Lower lobe of right lung (tissue), 2 donors: ENCODE results near the gene LELP1. TPM values are rescaled to one million over a fixed set of nuclear protein-coding genes. Genes with fewer than 3 reads are reported as not detected.
"Not testable (repeated sequence)": the region's sequence is repeated elsewhere in the genome, so short reads cannot be mapped to it uniquely, and the experiment has no call there.

Experiments used
- ATAC-seq, 2 donors: fragments of 200-7000 bp; cut with Tn5 transposase; one replicate each; pipeline ENCODE4 v1.9.1; 2020 to 2022; ENCODE audit warnings: mild to moderate bottlenecking in 2 of 2, moderate library complexity in 2 of 2
- DNase-seq: peaks from one replicate; pipeline ENCODE4 v3.0.0-alpha.2; 2020
- H3K27ac ChIP-seq: fragments of 200-600 bp; one replicate; pipeline ENCODE4 v1.8.0; 2022
- H3K27me3 ChIP-seq: fragments of 200-600 bp; one replicate; pipeline ENCODE4 v1.8.0; 2022; ENCODE audit warnings: low read depth
- H3K36me3 ChIP-seq: fragments of 200-600 bp; one replicate; pipeline ENCODE4 v1.8.0; 2022; ENCODE audit warnings: mild to moderate bottlenecking
- H3K4me1 ChIP-seq: fragments of 200-600 bp; one replicate; pipeline ENCODE4 v1.8.0; 2022
- H3K4me3 ChIP-seq: fragments of 200-600 bp; one replicate; pipeline ENCODE4 v1.8.0; 2022; ENCODE audit warnings: mild to moderate bottlenecking
- H3K9me3 ChIP-seq: fragments of 200-600 bp; one replicate; pipeline ENCODE4 v1.8.0; 2022
- CTCF ChIP-seq: fragments of 200-600 bp; IDR thresholded peaks from one replicate; pipeline ENCODE4 v1.8.0; 2022; ENCODE audit warnings: antibody characterized with exemption, mild to moderate bottlenecking
- intact Hi-C: fragments of 100-400 bp; cut with DNase I; formaldehyde crosslinking; loops from one replicate; pipeline ENCODE4 v1.11.0; 2022
- total RNA-seq: library from RNA; stranded (reverse); fragmentation: NEBNext Ultra II Directional; extraction: Animal tissue kit (Norgen Biotek cat#: 25700); gene quantifications from one replicate; pipeline ENCODE4 v1.2.1, GENCODE V29; 2021
- donor health status: DM: no; HTN: yes; CAD: no; lungs with severe emphysema.

LELP1 gene
- total RNA-seq, 1 donor from 2014 or later: not detected

GRCh38 chr1:153229076-153229829, 26.0 kb downstream of the LELP1 start:
- H3K27me3 ChIP-seq, H3K27ac ChIP-seq, H3K36me3 ChIP-seq, H3K4me1 ChIP-seq, H3K9me3 ChIP-seq, intact Hi-C loops, DNase-seq, H3K4me3 ChIP-seq: not testable (repeated sequence)
- peak; percentile 63 to 64 for ATAC-seq
- peak; percentile 42 for TF ChIP-seq CTCF

- Histone ChIP-seq H3K27me3 (peaks cover 15% of the 10 kb centered on the region), H3K27ac (no peak overlapping the region), H3K36me3 (no peaks in the 10 kb centered on the region), H3K4me3 (no peak overlapping the region), H3K9me3 (no peaks in the 10 kb centered on the region), H3K4me1 (no peaks in the 10 kb centered on the region)
- intact Hi-C loops: no loop called here
- no peak for DNase-seq
- TF ChIP-seq CTCF: no peak
- ATAC-seq: peak; percentile 15 to 17
Measured at GRCh38 chr1:153231363-153231762, 28.1 kb downstream of the LELP1 start.

GRCh38 chr1:153231785-153232184, 28.6 kb downstream of the LELP1 start:
- Histone ChIP-seq H3K27ac (no peak overlapping the region), H3K4me3 (no peak overlapping the region), H3K4me1 (no peaks in the 10 kb centered on the region), H3K9me3 (no peaks in the 10 kb centered on the region), H3K27me3 (peaks cover 15% of the 10 kb centered on the region), H3K36me3 (no peaks in the 10 kb centered on the region)
- no peak for DNase-seq
- intact Hi-C loops: no loop called here
- ATAC-seq: peak; percentile 27 to 35
- TF ChIP-seq CTCF: no peak

GRCh38 chr1:153232553-153232952, 29.3 kb downstream of the LELP1 start:
- Histone ChIP-seq H3K27ac (no peak overlapping the region), H3K9me3 (no peaks in the 10 kb centered on the region), H3K4me3 (no peak overlapping the region), H3K36me3 (no peaks in the 10 kb centered on the region), H3K4me1 (no peaks in the 10 kb centered on the region), H3K27me3 (peaks cover 15% of the 10 kb centered on the region)
- intact Hi-C loops: no loop called here
- DNase-seq (no peak), ATAC-seq (peak in 1 of 2 donors; percentile 34)
- TF ChIP-seq CTCF: no peak

GRCh38 chr1:153233448-153233847, 30.2 kb downstream of the LELP1 start:
- Histone ChIP-seq H3K9me3 (no peaks in the 10 kb centered on the region), H3K4me3 (no peak overlapping the region), H3K27ac (no peak overlapping the region), H3K4me1 (no peaks in the 10 kb centered on the region), H3K36me3 (no peaks in the 10 kb centered on the region), H3K27me3 (peaks cover 14% of the 10 kb centered on the region)
- TF ChIP-seq CTCF: no peak
- ATAC-seq: no peak
- intact Hi-C loops: no loop called here
- DNase-seq: no peak
